Measurements from ENCODE around the gene CAT.

GRCh38 chr11:34509336-34509876 is 70.7 kb downstream of the CAT start:
- TF ChIP-seq POLR2A (IDR thresholded peaks at IDR 0.05) (no peak), CTCF (IDR thresholded peaks at IDR 0.05) (no peak)

Measured in thyroid gland (tissue), 4 donors.